ENCODE results near the gene SGMS1.

The SGMS1 gene

GRCh38 chr10:50561266-50561665, 62.5 kb downstream of the SGMS1 start:
- peak overlapping the region; percentile 64 for H3K27ac ChIP-seq
- no peak for TF ChIP-seq CTCF (conservative IDR thresholded peaks at IDR 0.05)

GRCh38 chr10:50560370-50560769, 63.4 kb downstream of the SGMS1 start:
- no peak for TF ChIP-seq CTCF (conservative IDR thresholded peaks at IDR 0.05)
- peak overlapping the region; percentile 64 for H3K27ac ChIP-seq

GRCh38 chr10:50558371-50558770, 65.4 kb downstream of the SGMS1 start:
- H3K27ac ChIP-seq, result no peak overlapping the region
- TF ChIP-seq CTCF (conservative IDR thresholded peaks at IDR 0.05), result no peak

GRCh38 chr10:50557130-50557682, 66.5 kb downstream of the SGMS1 start:
- TF ChIP-seq CTCF (conservative IDR thresholded peaks at IDR 0.05), result no peak
- H3K27ac ChIP-seq, result no peak overlapping the region

- TF ChIP-seq CTCF (conservative IDR thresholded peaks at IDR 0.05), result no peak
- peak overlapping the region; percentile 35; the same call in 1 of the 2 replicates for H3K27ac ChIP-seq
These were observed 67.3 kb downstream of the SGMS1 start for GRCh38 chr10:50556237-50557120.

- peak overlapping the region; percentile 35 for H3K27ac ChIP-seq
- peak; percentile 26; the same call in 1 of the 2 replicates for TF ChIP-seq CTCF (conservative IDR thresholded peaks at IDR 0.05)
These were observed 68.7 kb downstream of the SGMS1 start for GRCh38 chr10:50554995-50555568.

- no peak for TF ChIP-seq CTCF (conservative IDR thresholded peaks at IDR 0.05)
- H3K27ac ChIP-seq, result peak overlapping the region; percentile 35
These were observed 69.3 kb downstream of the SGMS1 start for GRCh38 chr10:50554376-50554994.
